A673 (cell line): Measurements from ENCODE around the gene NRP2. TPM values are rescaled to one million over a fixed set of nuclear protein-coding genes. Genes with fewer than 3 reads are reported as not detected.

Experiments
- BruUV-seq: library from RNA; stranded (reverse); fragments of 400-500 nt; replicated peaks from 2 replicates; lab custom pipeline; 2021; lab: Mats Ljungman, UMichigan
- CTCF ChIA-PET: fragments of 300-600 bp; sonication (Branson Sonifier 250); formaldehyde crosslinking; loops from one replicate; lab custom pipeline; 2022; ENCODE audit warnings: antibody characterized with exemption; lab: Charles Lee
- POLR2A ChIA-PET: fragments of 300-600 bp; sonication (Branson Sonifier 250); formaldehyde crosslinking; loops from one replicate; lab custom pipeline; 2022; ENCODE audit warnings: antibody characterized with exemption; ENCODE audit not compliant: low non-redundant PET; lab: Charles Lee
- DNase-seq: peaks from one replicate; pipeline ENCODE4 v3.0.0-alpha.2; 2015; ENCODE audit warnings: low spot score
- H3K27ac ChIP-seq: fragments of 200-600 bp; sonication (generic); 2 replicates; pipeline ENCODE4 v1.5.1; 2016; ENCODE audit warnings: mixed run types, low read depth, mild to moderate bottlenecking, mixed read lengths, antibody characterized with exemption, low read length; ENCODE audit not compliant: poor library complexity, severe bottlenecking
- H3K27me3 ChIP-seq: fragments of 200-600 bp; sonication (generic); replicated peaks from 2 replicates; pipeline ENCODE4 v1.6.1; 2017; ENCODE audit warnings: mixed run types, low read depth, mild to moderate bottlenecking, mixed read lengths, antibody characterized with exemption, low read length; ENCODE audit not compliant: insufficient read depth, poor library complexity
- H3K36me3 ChIP-seq: fragments of 200-600 bp; sonication (generic); 2 replicates; pipeline ENCODE4 v1.6.1; 2016; ENCODE audit warnings: mixed run types, mild to moderate bottlenecking, mixed read lengths, antibody characterized with exemption, low read length; ENCODE audit not compliant: insufficient read depth, poor library complexity, severe bottlenecking
- H3K4me1 ChIP-seq: fragments of 200-600 bp; sonication (generic); 2 replicates; pipeline ENCODE4 v1.6.1; 2017; ENCODE audit warnings: mixed run types, mild to moderate bottlenecking, mixed read lengths, antibody characterized with exemption, low read length; ENCODE audit not compliant: insufficient read depth, poor library complexity, severe bottlenecking
- H3K4me3 ChIP-seq: fragments of 200-600 bp; sonication (generic); 2 replicates; pipeline ENCODE4 v1.5.1; 2016; ENCODE audit warnings: low read depth, mixed run types, mild to moderate bottlenecking, mixed read lengths, low read length; ENCODE audit not compliant: poor library complexity, severe bottlenecking
- H3K9me3 ChIP-seq: fragments of 200-600 bp; sonication (generic); 2 replicates; pipeline ENCODE4 v1.6.1; 2016; ENCODE audit warnings: mixed run types, low read depth, mild to moderate bottlenecking, mixed read lengths, antibody characterized with exemption, low read length; ENCODE audit not compliant: poor library complexity, severe bottlenecking
- CTCF ChIP-seq: fragments of 300-800, 200-600 bp; sonication (generic); conservative IDR thresholded peaks from 2 replicates; pipeline ENCODE4 v1.5.1; 2017; ENCODE audit warnings: low read depth, mild to moderate bottlenecking, antibody characterized with exemption, low read length, moderate library complexity, mixed read lengths
- EZH2 ChIP-seq: fragments of 200-600 bp; sonication (generic); IDR thresholded peaks from 2 replicates; pipeline ENCODE4 v1.6.1; 2017; ENCODE audit warnings: borderline replicate concordance, low read depth, mild to moderate bottlenecking, mixed read lengths, antibody characterized with exemption, low read length; ENCODE audit not compliant: poor library complexity, severe bottlenecking
- intact Hi-C: fragments of 100-400 bp; cut with micrococcal nuclease; formaldehyde crosslinking; loops from one replicate; pipeline ENCODE4 v1.10.0; 2022; ENCODE audit not compliant: unreplicated experiment
- total RNA-seq: library from RNA; stranded (reverse); gene quantifications from 2 replicates; pipeline ENCODE4 v1.2.3, GENCODE V29; 2021

Gene NRP2
- total RNA-seq, 1 experiment from 2014 or later, result 4.0 TPM

DNA sequence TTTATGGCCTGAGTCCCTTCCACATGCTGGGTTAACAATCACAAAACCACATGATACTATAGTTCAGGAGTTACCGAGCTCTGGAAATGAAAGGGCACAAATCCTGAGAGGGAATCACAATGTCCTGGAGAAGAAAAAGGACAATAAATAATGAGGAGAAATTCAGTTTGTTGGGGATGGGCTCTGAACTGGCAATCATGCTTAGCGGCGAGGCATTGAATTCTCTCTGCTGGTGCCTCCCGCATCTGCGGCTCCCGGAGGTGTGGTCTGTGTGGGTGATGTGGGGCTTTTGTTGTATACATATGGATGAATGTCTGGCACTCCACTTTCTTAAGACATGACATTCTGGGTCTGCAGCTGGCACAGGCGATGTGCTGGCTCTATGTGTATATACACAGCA lies 46.1 kb downstream of the NRP2 start:
- Histone ChIP-seq H3K9me3 (no peaks in the 10 kb centered on the region), H3K27ac (no peak overlapping the region), H3K36me3 (no peaks in the 10 kb centered on the region), H3K27me3 (no peaks in the 10 kb centered on the region), H3K4me3 (no peak overlapping the region), H3K4me1 (peaks cover 2% of the 10 kb centered on the region)
- BruUV-seq, result no TSS peak
- intact Hi-C loops, result no loop called here
- TF ChIP-seq CTCF (no peak), EZH2 (no peak)
- CTCF ChIA-PET, result no interaction called here
- POLR2A ChIA-PET, result interaction anchor here (0.7 kb wide), 1 partner anchor 1532 kb away, joined by 3 read pairs; no protein-coding TSS in a partner anchor
- DNase-seq, result no peak

- intact Hi-C loops, result no loop called here
- ChIA-PET CTCF (interaction anchor here (0.7 kb wide), 1 partner anchor 19 kb away, joined by 6 read pairs; no protein-coding TSS in a partner anchor), POLR2A (no interaction called here)
- Histone ChIP-seq H3K4me3 (no peak overlapping the region), H3K4me1 (peaks cover 19% of the 10 kb centered on the region), H3K27me3 (no peaks in the 10 kb centered on the region), H3K27ac (no peak overlapping the region), H3K9me3 (no peaks in the 10 kb centered on the region), H3K36me3 (no peaks in the 10 kb centered on the region)
- no TSS peak for BruUV-seq
- TF ChIP-seq EZH2, result no peak
- no peak for TF ChIP-seq CTCF
- no peak for DNase-seq
These were observed 47.9 kb downstream of the NRP2 start for GRCh38 chr2:205730191-205730590.

DNA sequence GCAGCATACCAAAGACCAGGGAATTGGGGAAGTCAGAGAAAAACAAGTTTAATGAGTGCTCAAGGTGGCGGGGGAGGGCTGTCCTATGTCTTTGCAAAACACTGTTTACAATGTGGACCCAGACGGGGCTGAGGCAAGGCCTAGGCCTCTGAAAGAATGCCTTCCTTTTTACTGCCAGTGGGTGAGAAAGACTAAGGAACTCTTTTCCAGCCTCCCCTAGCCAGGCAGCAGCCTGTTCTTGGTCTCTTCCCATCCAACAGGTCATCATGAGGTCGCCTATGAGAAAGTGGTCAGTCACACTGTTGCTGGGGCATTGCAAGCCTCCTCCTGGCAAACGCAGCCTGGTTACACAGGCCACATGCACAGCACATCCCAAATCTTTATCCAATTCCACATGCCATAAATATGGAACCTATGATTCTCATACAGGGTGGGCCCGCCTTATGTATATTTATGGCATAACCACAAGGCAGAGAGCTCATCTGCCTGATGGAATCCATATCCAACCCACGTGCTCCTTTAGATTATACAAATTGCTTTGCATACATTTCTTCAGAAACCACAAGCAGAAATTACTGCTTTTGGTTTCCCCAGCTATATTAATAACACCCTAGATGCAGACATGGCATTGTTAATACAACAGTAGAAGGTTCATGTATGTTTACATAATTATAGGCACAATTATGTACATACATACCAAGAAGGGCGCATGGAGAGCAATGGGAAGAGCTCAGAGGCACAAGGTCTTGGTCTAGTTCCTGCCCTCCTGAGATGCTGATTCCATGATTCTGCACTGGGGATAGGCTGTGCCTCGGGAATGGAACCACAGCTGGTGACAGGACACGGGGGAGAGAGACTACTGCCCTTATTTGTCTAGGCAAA lies 48.6 kb downstream of the NRP2 start:
- Histone ChIP-seq H3K27me3 (no peaks in the 10 kb centered on the region), H3K4me1 (peaks cover 19% of the 10 kb centered on the region), H3K36me3 (no peaks in the 10 kb centered on the region), H3K4me3 (no peak overlapping the region), H3K27ac (no peak overlapping the region), H3K9me3 (no peaks in the 10 kb centered on the region)
- DNase-seq, result no peak
- ChIA-PET CTCF (no interaction called here), POLR2A (no interaction called here)
- intact Hi-C loops, result no loop called here
- BruUV-seq, result no TSS peak
- no peak for TF ChIP-seq CTCF
- no peak for TF ChIP-seq EZH2
